A673 (cell line): ENCODE measurements around the gene TASOR2. TPM values are rescaled to one million over a fixed set of nuclear protein-coding genes. Genes with fewer than 3 reads are reported as not detected.

Experiments used
- BruUV-seq: library from RNA; stranded (reverse); fragments of 400-500 nt; replicated peaks from 2 replicates; lab custom pipeline; 2021; lab: Mats Ljungman, UMichigan
- CTCF ChIA-PET: fragments of 300-600 bp; sonication (Branson Sonifier 250); formaldehyde crosslinking; loops from one replicate; lab custom pipeline; 2022; ENCODE audit warnings: antibody characterized with exemption; lab: Charles Lee
- POLR2A ChIA-PET: fragments of 300-600 bp; sonication (Branson Sonifier 250); formaldehyde crosslinking; loops from one replicate; lab custom pipeline; 2022; ENCODE audit warnings: antibody characterized with exemption; ENCODE audit not compliant: low non-redundant PET; lab: Charles Lee
- DNase-seq: peaks from one replicate; pipeline ENCODE4 v3.0.0-alpha.2; 2015; ENCODE audit warnings: low spot score
- H3K27ac ChIP-seq: fragments of 200-600 bp; sonication (generic); 2 replicates; pipeline ENCODE4 v1.5.1; 2016; ENCODE audit warnings: mixed run types, low read depth, mild to moderate bottlenecking, mixed read lengths, antibody characterized with exemption, low read length; ENCODE audit not compliant: poor library complexity, severe bottlenecking
- H3K27me3 ChIP-seq: fragments of 200-600 bp; sonication (generic); replicated peaks from 2 replicates; pipeline ENCODE4 v1.6.1; 2017; ENCODE audit warnings: mixed run types, low read depth, mild to moderate bottlenecking, mixed read lengths, antibody characterized with exemption, low read length; ENCODE audit not compliant: insufficient read depth, poor library complexity
- H3K36me3 ChIP-seq: fragments of 200-600 bp; sonication (generic); 2 replicates; pipeline ENCODE4 v1.6.1; 2016; ENCODE audit warnings: mixed run types, mild to moderate bottlenecking, mixed read lengths, antibody characterized with exemption, low read length; ENCODE audit not compliant: insufficient read depth, poor library complexity, severe bottlenecking
- H3K4me1 ChIP-seq: fragments of 200-600 bp; sonication (generic); 2 replicates; pipeline ENCODE4 v1.6.1; 2017; ENCODE audit warnings: mixed run types, mild to moderate bottlenecking, mixed read lengths, antibody characterized with exemption, low read length; ENCODE audit not compliant: insufficient read depth, poor library complexity, severe bottlenecking
- H3K4me3 ChIP-seq: fragments of 200-600 bp; sonication (generic); 2 replicates; pipeline ENCODE4 v1.5.1; 2016; ENCODE audit warnings: low read depth, mixed run types, mild to moderate bottlenecking, mixed read lengths, low read length; ENCODE audit not compliant: poor library complexity, severe bottlenecking
- H3K9me3 ChIP-seq: fragments of 200-600 bp; sonication (generic); 2 replicates; pipeline ENCODE4 v1.6.1; 2016; ENCODE audit warnings: mixed run types, low read depth, mild to moderate bottlenecking, mixed read lengths, antibody characterized with exemption, low read length; ENCODE audit not compliant: poor library complexity, severe bottlenecking
- CTCF ChIP-seq: fragments of 300-800, 200-600 bp; sonication (generic); conservative IDR thresholded peaks from 2 replicates; pipeline ENCODE4 v1.5.1; 2017; ENCODE audit warnings: low read depth, mild to moderate bottlenecking, antibody characterized with exemption, low read length, moderate library complexity, mixed read lengths
- EZH2 ChIP-seq: fragments of 200-600 bp; sonication (generic); IDR thresholded peaks from 2 replicates; pipeline ENCODE4 v1.6.1; 2017; ENCODE audit warnings: borderline replicate concordance, low read depth, mild to moderate bottlenecking, mixed read lengths, antibody characterized with exemption, low read length; ENCODE audit not compliant: poor library complexity, severe bottlenecking
- intact Hi-C: fragments of 100-400 bp; cut with micrococcal nuclease; formaldehyde crosslinking; loops from one replicate; pipeline ENCODE4 v1.10.0; 2022; ENCODE audit not compliant: unreplicated experiment
- total RNA-seq: library from RNA; stranded (reverse); gene quantifications from 2 replicates; pipeline ENCODE4 v1.2.3, GENCODE V29; 2021

Gene TASOR2
- total RNA-seq, 1 experiment from 2014 or later = 94.5 TPM

GRCh38 chr10:5644930-5645329 is 39.7 kb upstream of the TASOR2 start:
- Histone ChIP-seq H3K27me3 (no peaks in the 10 kb centered on the region), H3K4me1 (no peaks in the 10 kb centered on the region), H3K27ac (no peak overlapping the region), H3K9me3 (no peaks in the 10 kb centered on the region), H3K4me3 (no peak overlapping the region), H3K36me3 (peaks cover 8% of the 10 kb centered on the region)
- no peak for DNase-seq
- intact Hi-C loops = no loop called here
- TF ChIP-seq CTCF = no peak
- TF ChIP-seq EZH2 = no peak
- no TSS peak for BruUV-seq
- ChIA-PET POLR2A (no interaction called here), CTCF (no interaction called here)

- no peaks in the 10 kb centered on the region for H3K4me1 ChIP-seq
- peaks cover 5% of the 10 kb centered on the region for H3K36me3 ChIP-seq
- no peak for DNase-seq
- TF ChIP-seq EZH2 = no peak
- no peak for TF ChIP-seq CTCF
- BruUV-seq = no TSS peak
- intact Hi-C loops = no loop called here
- no peak overlapping the region for H3K27ac ChIP-seq
- ChIA-PET CTCF (no interaction called here), POLR2A (no interaction called here)
- no peak overlapping the region for H3K4me3 ChIP-seq
- H3K27me3 ChIP-seq = no peaks in the 10 kb centered on the region
- no peaks in the 10 kb centered on the region for H3K9me3 ChIP-seq
These were observed 39.3 kb upstream of the TASOR2 start for GRCh38 chr10:5645375-5645774.

GRCh38 chr10:5645944-5646617 is 38.6 kb upstream of the TASOR2 start:
- ChIA-PET POLR2A (no interaction called here), CTCF (no interaction called here)
- BruUV-seq = no TSS peak
- intact Hi-C loops = no loop called here
- TF ChIP-seq CTCF = no peak
- Histone ChIP-seq H3K4me3 (no peak overlapping the region), H3K27me3 (no peaks in the 10 kb centered on the region), H3K9me3 (no peaks in the 10 kb centered on the region), H3K4me1 (no peaks in the 10 kb centered on the region), H3K36me3 (peaks cover 5% of the 10 kb centered on the region), H3K27ac (no peak overlapping the region)
- no peak for DNase-seq
